Daoy (cell line): ENCODE results near the gene ATP4A. TPM values are rescaled to one million over a fixed set of nuclear protein-coding genes. Genes with fewer than 3 reads are reported as not detected.

Experiments used
- total RNA-seq: library from RNA; depleted of rRNA; stranded (reverse); fragments of >200 nt; shearing (Covaris generic); gene quantifications from 2 replicates; pipeline ENCODE4 v1.2.3, GENCODE V29; 2014; rRNA removed

ATP4A gene
- total RNA-seq, 1 experiment from 2014 or later = not detected

Other genes with a start within 250 kb of the ATP4A start
- not detected in 2 replicates for gene CD22, start 234.5 kb downstream of the ATP4A start, total RNA-seq
- not detected in 2 replicates for gene FFAR1, start 215.8 kb downstream of the ATP4A start, total RNA-seq
- not detected in 2 replicates for gene FFAR3, start 205.2 kb downstream of the ATP4A start, total RNA-seq
- not detected in 2 replicates for gene GPR42, start 192.6 kb downstream of the ATP4A start, total RNA-seq
- gene FFAR2, start 115.4 kb downstream of the ATP4A start, total RNA-seq = not detected in 2 replicates
- gene KRTDAP, start 73.2 kb downstream of the ATP4A start, total RNA-seq = not detected in 2 replicates
- 38.1 and 54.3 TPM in 2 replicates for gene DMKN, start 50.0 kb downstream of the ATP4A start, total RNA-seq
- gene SBSN, start 35.3 kb downstream of the ATP4A start, total RNA-seq = 0.11 TPM in 1 of 2 replicates, not detected in the other
- gene GAPDHS, start 30.2 kb downstream of the ATP4A start, total RNA-seq = not detected in 2 replicates
- 113 and 114 TPM in 2 replicates for gene TMEM147, start 18.0 kb downstream of the ATP4A start, total RNA-seq
- not detected in 2 replicates for gene PMIS2, start 22.5 kb upstream of the ATP4A start, total RNA-seq
- gene HAUS5, start 49.1 kb upstream of the ATP4A start, total RNA-seq = 14.9 and 21.3 TPM in 2 replicates
- 129 and 147 TPM in 2 replicates for gene RBM42, start 65.4 kb upstream of the ATP4A start, total RNA-seq
- not detected in 2 replicates for gene ETV2, start 78.1 kb upstream of the ATP4A start, total RNA-seq
- gene COX6B1, start 84.7 kb upstream of the ATP4A start, total RNA-seq = 460 and 655 TPM in 2 replicates
- gene UPK1A, start 102.9 kb upstream of the ATP4A start, total RNA-seq = not detected in 2 replicates
- gene ZBTB32, start 140.9 kb upstream of the ATP4A start, total RNA-seq = 0.06 TPM in 1 of 2 replicates, not detected in the other
- 6.3 and 18.6 TPM in 2 replicates for gene KMT2B, start 154.3 kb upstream of the ATP4A start, total RNA-seq
- 2.8 and 3.9 TPM in 2 replicates for gene IGFLR1, start 178.8 kb upstream of the ATP4A start, total RNA-seq
- 9.6 and 16.7 TPM in 2 replicates for gene U2AF1L4, start 181.8 kb upstream of the ATP4A start, total RNA-seq
- gene PSENEN, start 182.0 kb upstream of the ATP4A start, total RNA-seq = 52.4 and 63.9 TPM in 2 replicates
- 13.3 and 13.8 TPM in 2 replicates for gene LIN37, start 184.9 kb upstream of the ATP4A start, total RNA-seq
- 0.06 TPM in 1 of 2 replicates, not detected in the other for gene HSPB6, start 193.4 kb upstream of the ATP4A start, total RNA-seq
- 1.6 and 3.2 TPM in 2 replicates for gene PROSER3, start 194.5 kb upstream of the ATP4A start, total RNA-seq
- gene ARHGAP33, start 211.9 kb upstream of the ATP4A start, total RNA-seq = 7.0 and 9.0 TPM in 2 replicates
- gene PRODH2, start 249.2 kb upstream of the ATP4A start, total RNA-seq = not detected in 2 replicates